HepG2 (cell line): Measurements from ENCODE around the gene SFRP4. TPM values are rescaled to one million over a fixed set of nuclear protein-coding genes. Genes with fewer than 3 reads are reported as not detected.
A peak's percentile ranks its signal among the peaks of the same experiment; 100 is the strongest.

ENCODE experiments used
- CBX5 ChIP-seq: sonication (generic); formaldehyde crosslinking; IDR thresholded peaks from 2 replicates; pipeline ENCODE4 v1.4.0; 2020; ENCODE audit warnings: missing genetic modification reagents, borderline replicate concordance
- DR1 ChIP-seq: sonication (generic); formaldehyde crosslinking; IDR thresholded peaks from 2 replicates; pipeline ENCODE4 v1.8.0; 2021; ENCODE audit warnings: mild to moderate bottlenecking, missing genetic modification reagents, inconsistent platforms
- GABPB1 ChIP-seq: IDR thresholded peaks from 2 replicates; pipeline ENCODE4 v1.6.1; 2016; ENCODE audit warnings: mild to moderate bottlenecking, missing genetic modification reagents, moderate library complexity, missing compliant biosample characterization
- HNF4A ChIP-seq: sonication (generic); formaldehyde crosslinking; IDR thresholded peaks from 2 replicates; pipeline ENCODE4 v1.4.0; 2020; ENCODE audit warnings: missing genetic modification reagents
- MAFG ChIP-seq: sonication (generic); formaldehyde crosslinking; IDR thresholded peaks from 2 replicates; pipeline ENCODE4 v1.5.1; 2020; ENCODE audit warnings: mild to moderate bottlenecking, missing genetic modification reagents
- ONECUT2 ChIP-seq: sonication (generic); formaldehyde crosslinking; IDR thresholded peaks from 2 replicates; pipeline ENCODE4 v1.4.0; 2020; ENCODE audit warnings: missing genetic modification reagents
- POLR2A ChIP-seq, 2 experiments: IDR thresholded peaks; 2 replicates each; pipeline ENCODE4 v1.6.1; 2011; ENCODE audit warnings: low read depth in 2 of 2, low read length in 2 of 2, mild to moderate bottlenecking in 1 of 2, moderate library complexity in 1 of 2; ENCODE audit not compliant: insufficient read depth in 1 of 2
- RNF2 ChIP-seq: fragments of 450-650 bp; conservative IDR thresholded peaks from 2 replicates; pipeline ENCODE4 v1.6.1; 2016; ENCODE audit warnings: low read depth
- SAP130 ChIP-seq: IDR thresholded peaks from 2 replicates; pipeline ENCODE4 v1.6.1; 2016; ENCODE audit warnings: low read depth
- SMYD3 ChIP-seq: sonication (generic); formaldehyde crosslinking; IDR thresholded peaks from 2 replicates; pipeline ENCODE4 v1.8.1; 2023; ENCODE audit warnings: mild to moderate bottlenecking, missing genetic modification reagents
- SNAPC5 ChIP-seq: sonication (generic); formaldehyde crosslinking; IDR thresholded peaks from 2 replicates; pipeline ENCODE4 v1.8.1; 2023; ENCODE audit warnings: mild to moderate bottlenecking, missing genetic modification reagents, borderline replicate concordance
- SSRP1 ChIP-seq: IDR thresholded peaks from 2 replicates; pipeline ENCODE4 v1.6.1; 2016; ENCODE audit warnings: control low read depth
- ZNF224 ChIP-seq: sonication (generic); formaldehyde crosslinking; IDR thresholded peaks from 2 replicates; pipeline ENCODE4 v1.5.0; 2020; ENCODE audit warnings: mild to moderate bottlenecking, missing genetic modification reagents
- ZNF318 ChIP-seq: sonication (generic); formaldehyde crosslinking; IDR thresholded peaks from 2 replicates; pipeline ENCODE4 v1.4.0; 2020; ENCODE audit warnings: mild to moderate bottlenecking, missing genetic modification reagents
- ZNF747 ChIP-seq: sonication (generic); formaldehyde crosslinking; IDR thresholded peaks from 2 replicates; pipeline ENCODE4 v1.8.1; 2023; ENCODE audit warnings: missing genetic modification reagents, mild to moderate bottlenecking, borderline replicate concordance
- ZNF841 ChIP-seq: sonication (generic); formaldehyde crosslinking; IDR thresholded peaks from 2 replicates; pipeline ENCODE4 v1.8.1; 2023; ENCODE audit warnings: missing genetic modification reagents, borderline replicate concordance
- ZSCAN22 ChIP-seq: sonication (generic); formaldehyde crosslinking; IDR thresholded peaks from 2 replicates; pipeline ENCODE4 v1.4.0; 2020; ENCODE audit warnings: mild to moderate bottlenecking, missing genetic modification reagents
- polyA plus RNA-seq, 8 experiments: library from polyadenylated mRNA; depleted of rRNA in 3 of 8; stranded (reverse) in 7 of 8; unstranded in 1 of 8; fragments of >200 nt; fragmentation: Illumina TruSeq in 4 of 8; extraction: Trizol in 4 of 8; gene quantifications; 2 replicates each; pipeline versions ENCODE4 v1.2.1 to v1.2.3, GENCODE V29; 2011 to 2016; ENCODE audit warnings: low read depth in 4 of 8, missing spikeins in 1 of 8, mixed read lengths in 1 of 8; ENCODE audit not compliant: insufficient read depth in 1 of 8
- total RNA-seq, 5 experiments: library from RNA; depleted of rRNA; stranded (reverse); fragments of >200 nt; fragmentation: Illumina TruSeq; extraction: Trizol; gene quantifications; 2 replicates each; pipeline ENCODE4 v1.2.3, GENCODE V29; 2016; ENCODE audit warnings: low read depth in 1 of 5
- TF ChIP-seq, protein P1 (sequence below): sonication (generic); formaldehyde crosslinking; IDR thresholded peaks from 2 replicates; pipeline ENCODE4 v1.4.0; 2020; ENCODE audit warnings: missing genetic modification reagents
- TF ChIP-seq, protein P2 (sequence below): sonication (generic); formaldehyde crosslinking; IDR thresholded peaks from 2 replicates; pipeline ENCODE4 v1.4.0; 2020; ENCODE audit warnings: low read depth, mild to moderate bottlenecking, missing genetic modification reagents

Gene SFRP4
- total and polyA plus RNA-seq, 2 of the 13 experiments (the other 11 are each of a cell fraction or from before 2014, with no cell fraction given): 0.96 to 1.8 TPM

DNA sequence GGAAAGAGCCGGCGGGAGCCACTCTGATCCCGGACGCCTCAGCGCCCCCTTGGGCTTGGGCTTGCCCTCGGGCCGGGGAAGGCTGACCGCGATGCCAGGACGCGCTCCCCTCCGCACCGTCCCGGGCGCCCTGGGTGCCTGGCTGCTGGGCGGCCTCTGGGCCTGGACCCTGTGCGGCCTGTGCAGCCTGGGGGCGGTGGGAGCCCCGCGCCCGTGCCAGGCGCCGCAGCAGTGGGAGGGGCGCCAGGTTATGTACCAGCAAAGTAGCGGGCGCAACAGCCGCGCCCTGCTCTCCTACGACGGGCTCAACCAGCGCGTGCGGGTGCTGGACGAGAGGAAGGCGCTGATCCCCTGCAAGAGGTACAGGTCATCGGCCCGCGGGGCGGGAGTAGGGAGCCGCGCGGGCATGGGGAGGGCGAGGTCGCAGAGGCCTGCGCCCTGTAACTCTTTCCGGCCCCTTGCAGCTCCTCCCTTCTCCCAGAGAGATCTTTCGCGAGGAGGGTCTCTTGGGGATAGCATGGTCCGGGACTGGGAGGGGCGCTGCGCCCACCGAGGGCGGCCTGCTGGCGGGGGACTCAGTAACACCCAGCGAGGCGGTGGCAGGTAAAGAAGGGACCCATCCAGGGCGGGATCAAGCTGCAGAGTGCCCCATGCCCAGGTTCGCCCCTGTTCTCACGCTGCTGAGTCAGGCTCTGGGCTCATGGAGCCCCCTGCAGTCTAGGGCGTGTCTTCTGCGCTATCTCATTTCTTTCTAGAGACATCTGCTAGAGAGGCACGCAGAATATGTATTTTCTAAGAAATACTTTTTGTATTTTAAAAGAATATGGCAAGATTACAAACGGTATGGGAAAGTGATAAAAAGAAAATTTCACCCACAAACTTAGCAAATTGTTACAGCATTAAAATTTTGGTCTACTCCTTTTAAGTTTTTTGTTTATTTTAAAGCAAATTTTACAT is 4.5 kb upstream of the SFRP4 start (continued):
- TF ChIP-seq ZNF318 (CRISPR knock-in tag) (0 out of 2 replicates have a peak, but pooled peaks have one; percentile 24), SAP130 (CRISPR knock-in tag) (peak; percentile 57), ONECUT2 (CRISPR knock-in tag) (no peak), DR1 (no peak), CBX5 (no peak), ZSCAN22 (CRISPR knock-in tag) (peak; percentile 27; the same call in 1 of the 2 replicates), GABPB1 (peak; percentile 60), RNF2 (0 out of 2 replicates have a peak, but pooled peaks have one; percentile 28), ZNF747 (CRISPR knock-in tag) (no peak), HNF4A (CRISPR knock-in tag) (peak; percentile 31; the same call in 1 of the 2 replicates), ZNF224 (no peak), SNAPC5 (CRISPR knock-in tag) (no peak; the same call in 1 of the 2 replicates), SMYD3 (CRISPR knock-in tag) (0 out of 2 replicates have a peak, but pooled peaks have one; percentile 47), ZNF841 (CRISPR knock-in tag) (no peak), POLR2A (IDR thresholded peaks at IDR 0.05; ENCODE audit: insufficient read depth in 1 of 2, low read depth in 2 of 2, low read length in 2 of 2) (peak; percentile 56 to 73), MAFG (CRISPR knock-in tag) (peak; percentile 82), SSRP1 (CRISPR knock-in tag) (no peak)
- TF ChIP-seq, protein P1, sequence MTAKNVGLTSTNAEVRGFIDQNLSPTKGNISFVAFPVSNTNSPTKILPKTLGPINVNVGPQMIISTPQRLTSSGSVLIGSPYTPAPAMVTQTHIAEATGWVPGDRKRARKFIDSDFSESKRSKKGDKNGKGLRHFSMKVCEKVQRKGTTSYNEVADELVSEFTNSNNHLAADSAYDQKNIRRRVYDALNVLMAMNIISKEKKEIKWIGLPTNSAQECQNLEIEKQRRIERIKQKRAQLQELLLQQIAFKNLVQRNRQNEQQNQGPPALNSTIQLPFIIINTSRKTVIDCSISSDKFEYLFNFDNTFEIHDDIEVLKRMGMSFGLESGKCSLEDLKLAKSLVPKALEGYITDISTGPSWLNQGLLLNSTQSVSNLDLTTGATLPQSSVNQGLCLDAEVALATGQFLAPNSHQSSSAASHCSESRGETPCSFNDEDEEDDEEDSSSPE (CRISPR knock-in tag): peak; percentile 3; the same call in 1 of the 2 replicates
- TF ChIP-seq, protein P2, sequence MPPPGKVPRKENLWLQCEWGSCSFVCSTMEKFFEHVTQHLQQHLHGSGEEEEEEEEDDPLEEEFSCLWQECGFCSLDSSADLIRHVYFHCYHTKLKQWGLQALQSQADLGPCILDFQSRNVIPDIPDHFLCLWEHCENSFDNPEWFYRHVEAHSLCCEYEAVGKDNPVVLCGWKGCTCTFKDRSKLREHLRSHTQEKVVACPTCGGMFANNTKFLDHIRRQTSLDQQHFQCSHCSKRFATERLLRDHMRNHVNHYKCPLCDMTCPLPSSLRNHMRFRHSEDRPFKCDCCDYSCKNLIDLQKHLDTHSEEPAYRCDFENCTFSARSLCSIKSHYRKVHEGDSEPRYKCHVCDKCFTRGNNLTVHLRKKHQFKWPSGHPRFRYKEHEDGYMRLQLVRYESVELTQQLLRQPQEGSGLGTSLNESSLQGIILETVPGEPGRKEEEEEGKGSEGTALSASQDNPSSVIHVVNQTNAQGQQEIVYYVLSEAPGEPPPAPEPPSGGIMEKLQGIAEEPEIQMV: no peak
